Activated T-cell treated with anti-CD3 and anti-CD28 coated beads, Interleukin-2, amount 50 U/mL, for 4 hours (primary cell): ENCODE measurements around the gene RPL34. TPM values are rescaled to one million over a fixed set of nuclear protein-coding genes. Genes with fewer than 3 reads are reported as not detected.
A peak's percentile ranks its signal among the peaks of the same experiment; 100 is the strongest.
"Not testable (repeated sequence)": the region's sequence is repeated elsewhere in the genome, so short reads cannot be mapped to it uniquely, and the experiment has no call there.

Experiments
- ATAC-seq, 2 donors: fragments of 200-7000 bp; cut with Tn5 transposase; one replicate each; pipeline ENCODE4 v1.10.0; 2021
- DNase-seq: peaks from one replicate; pipeline ENCODE4 v3.0.0-alpha.2; 2020
- H3K27me3 Mint-ChIP-seq: one replicate; pipeline ENCODE4 v1.8.0; 2021; ENCODE audit warnings: low read depth, mixed read lengths
- H3K36me3 Mint-ChIP-seq: one replicate; pipeline ENCODE4 v1.8.0; 2022; ENCODE audit warnings: mixed read lengths; ENCODE audit not compliant: insufficient read depth
- H3K4me1 Mint-ChIP-seq: one replicate; pipeline ENCODE4 v1.8.0; 2021; ENCODE audit warnings: low read depth, mixed read lengths
- H3K4me3 Mint-ChIP-seq: one replicate; pipeline ENCODE4 v1.8.0; 2021; ENCODE audit warnings: mild to moderate bottlenecking, moderate library complexity, mixed read lengths
- H3K9me3 Mint-ChIP-seq: one replicate; pipeline ENCODE4 v1.8.0; 2021; ENCODE audit warnings: mixed read lengths
- total RNA-seq, 3 donors: library from RNA; stranded (reverse); gene quantifications; one replicate each; pipeline ENCODE4 v1.2.1, GENCODE V29; 2021

RPL34 gene
- total RNA-seq: 1,000 to 10,000 TPM; 1,718 to 1,800 (median 1,758) TPM

- ATAC-seq: peak; percentile 94
- Mint-ChIP-seq H3K4me3 (peak within 1 kb of the TSS; percentile 91), H3K36me3 (peaks cover 49% of the 10 kb centered on the region)
Observed at GRCh38 chr4:108620101-108620932, at the start of gene RPL34. RPL34 (plus strand) TSS chr4:108620576; CDS start chr4:108621960, 1,384 bp downstream.

GRCh38 chr4:108570993-108571569 lies 49.3 kb upstream of the RPL34 start:
- Mint-ChIP-seq H3K36me3 (no peaks in the 10 kb centered on the region), H3K9me3 (no peaks in the 10 kb centered on the region), H3K4me3 (no peak overlapping the region), H3K27me3 (no peaks in the 10 kb centered on the region), H3K4me1 (peaks cover 6% of the 10 kb centered on the region)
- ATAC-seq (no peak), DNase-seq (no peak)

More at GRCh38 chr4:108620101-108620932, at the start of gene RPL34:
- peaks cover 5% of the 10 kb centered on the region for H3K9me3 Mint-ChIP-seq
- DNase-seq: peak; percentile 97
- H3K27me3 Mint-ChIP-seq: no peaks in the 10 kb centered on the region
- H3K4me1 Mint-ChIP-seq: peaks cover 45% of the 10 kb centered on the region

- Mint-ChIP-seq H3K4me1 (peaks cover 4% of the 10 kb centered on the region), H3K9me3 (no peaks in the 10 kb centered on the region), H3K4me3 (no peak overlapping the region), H3K36me3 (no peaks in the 10 kb centered on the region), H3K27me3 (no peaks in the 10 kb centered on the region)
- DNase-seq (no peak), ATAC-seq (no peak)
Observed at GRCh38 chr4:108574402-108574801, 46.0 kb upstream of the RPL34 start.

GRCh38 chr4:108581083-108581482 lies 39.3 kb upstream of the RPL34 start:
- DNase-seq (no peak), ATAC-seq (no peak)
- no peaks in the 10 kb centered on the region for H3K27me3 Mint-ChIP-seq
- H3K36me3 Mint-ChIP-seq: no peaks in the 10 kb centered on the region
- no peak overlapping the region for H3K4me3 Mint-ChIP-seq
- no peaks in the 10 kb centered on the region for H3K4me1 Mint-ChIP-seq
- H3K9me3 Mint-ChIP-seq: no peaks in the 10 kb centered on the region

GRCh38 chr4:108586778-108587177 lies 33.6 kb upstream of the RPL34 start:
- Mint-ChIP-seq H3K27me3 (no peaks in the 10 kb centered on the region), H3K4me3 (no peak overlapping the region), H3K9me3 (no peaks in the 10 kb centered on the region), H3K4me1 (no peaks in the 10 kb centered on the region), H3K36me3 (peaks cover 8% of the 10 kb centered on the region)
- DNase-seq: no peak
- no peak for ATAC-seq

- H3K36me3 Mint-ChIP-seq: peaks cover 13% of the 10 kb centered on the region
- H3K4me1 Mint-ChIP-seq: no peaks in the 10 kb centered on the region
- H3K27me3 Mint-ChIP-seq: no peaks in the 10 kb centered on the region
- no peaks in the 10 kb centered on the region for H3K9me3 Mint-ChIP-seq
- no peak overlapping the region for H3K4me3 Mint-ChIP-seq
- ATAC-seq (no peak), DNase-seq (no peak)
Observed at GRCh38 chr4:108588878-108589277, 31.5 kb upstream of the RPL34 start.

GRCh38 chr4:108589961-108590360 lies 30.4 kb upstream of the RPL34 start:
- H3K36me3 Mint-ChIP-seq: peaks cover 19% of the 10 kb centered on the region

GRCh38 chr4:108590776-108591175 lies 29.6 kb upstream of the RPL34 start:
- no peak overlapping the region for H3K4me3 Mint-ChIP-seq
- no peak for ATAC-seq
- no peaks in the 10 kb centered on the region for H3K4me1 Mint-ChIP-seq
- H3K36me3 Mint-ChIP-seq: peaks cover 19% of the 10 kb centered on the region
- no peaks in the 10 kb centered on the region for H3K27me3 Mint-ChIP-seq
- no peaks in the 10 kb centered on the region for H3K9me3 Mint-ChIP-seq
- no peak for DNase-seq

More at GRCh38 chr4:108589961-108590360, 30.4 kb upstream of the RPL34 start:
- no peak for DNase-seq
- no peak for ATAC-seq
- Mint-ChIP-seq H3K27me3 (no peaks in the 10 kb centered on the region), H3K4me3 (no peak overlapping the region), H3K4me1 (no peaks in the 10 kb centered on the region), H3K9me3 (no peaks in the 10 kb centered on the region)

- Mint-ChIP-seq H3K4me1 (peaks cover 2% of the 10 kb centered on the region), H3K27me3 (no peaks in the 10 kb centered on the region), H3K4me3 (no peak overlapping the region), H3K9me3 (no peaks in the 10 kb centered on the region), H3K36me3 (peaks cover 21% of the 10 kb centered on the region)
- ATAC-seq (no peak), DNase-seq (no peak)
Observed at GRCh38 chr4:108592674-108592986, 27.7 kb upstream of the RPL34 start.

- ATAC-seq, H3K9me3 Mint-ChIP-seq, H3K4me3 Mint-ChIP-seq, DNase-seq, H3K4me1 Mint-ChIP-seq, H3K27me3 Mint-ChIP-seq: not testable (repeated sequence)
- peaks cover 16% of the 10 kb centered on the region for H3K36me3 Mint-ChIP-seq
Observed at GRCh38 chr4:108594296-108594695, 26.1 kb upstream of the RPL34 start.

- peaks cover 15% of the 10 kb centered on the region for H3K36me3 Mint-ChIP-seq
- H3K4me3 Mint-ChIP-seq: no peak overlapping the region
- H3K4me1 Mint-ChIP-seq: peaks cover 12% of the 10 kb centered on the region
- no peaks in the 10 kb centered on the region for H3K9me3 Mint-ChIP-seq
- no peaks in the 10 kb centered on the region for H3K27me3 Mint-ChIP-seq
- DNase-seq (no peak), ATAC-seq (no peak)
Observed at GRCh38 chr4:108596344-108596743, 24.0 kb upstream of the RPL34 start.

GRCh38 chr4:108601106-108601505 lies 19.3 kb upstream of the RPL34 start:
- Mint-ChIP-seq H3K9me3 (peaks cover 2% of the 10 kb centered on the region), H3K4me3 (no peak overlapping the region), H3K4me1 (peaks cover 20% of the 10 kb centered on the region), H3K27me3 (no peaks in the 10 kb centered on the region), H3K36me3 (peaks cover 5% of the 10 kb centered on the region)
- ATAC-seq (no peak), DNase-seq (no peak)

GRCh38 chr4:108601532-108601931 lies 18.8 kb upstream of the RPL34 start:
- H3K4me3 Mint-ChIP-seq: no peak overlapping the region
- no peak for DNase-seq
- no peaks in the 10 kb centered on the region for H3K27me3 Mint-ChIP-seq
- peaks cover 4% of the 10 kb centered on the region for H3K36me3 Mint-ChIP-seq
- peaks cover 19% of the 10 kb centered on the region for H3K4me1 Mint-ChIP-seq
- H3K9me3 Mint-ChIP-seq: peaks cover 4% of the 10 kb centered on the region
- no peak for ATAC-seq

GRCh38 chr4:108602163-108602562 lies 18.2 kb upstream of the RPL34 start:
- DNase-seq (no peak), ATAC-seq (no peak)
- Mint-ChIP-seq H3K27me3 (no peaks in the 10 kb centered on the region), H3K4me3 (no peak overlapping the region), H3K4me1 (peaks cover 19% of the 10 kb centered on the region), H3K9me3 (peaks cover 4% of the 10 kb centered on the region), H3K36me3 (peaks cover 7% of the 10 kb centered on the region)
